ENCODE measurements around the gene LRRC52. TPM values are rescaled to one million over a fixed set of nuclear protein-coding genes. Genes with fewer than 3 reads are reported as not detected.

LRRC52 gene
- total RNA-seq, 2 donors from 2014 or later = not detected

- H3K4me1 Mint-ChIP-seq (ENCODE audit: low read depth) = no peaks in the 10 kb centered on the region
- H3K36me3 Mint-ChIP-seq (ENCODE audit: insufficient read depth in 2 of 2) = peaks cover 6 to 9% of the 10 kb centered on the region in 2 donors
- peaks cover 5 to 6% of the 10 kb centered on the region in 2 donors for H3K9me3 Mint-ChIP-seq
- H3K4me3 Mint-ChIP-seq = no peak overlapping the region
- ATAC-seq (replicated peaks in 1 of 2) (no peak), DNase-seq (no peak)
- peaks cover 50% of the 10 kb centered on the region for H3K27me3 Mint-ChIP-seq (ENCODE audit: low read depth)
- no peak overlapping the region for H3K27ac Mint-ChIP-seq
Measured at GRCh38 chr1:165524639-165525285, 19.0 kb upstream of the LRRC52 start.

- DNase-seq (no peak), ATAC-seq (replicated peaks in 1 of 2) (no peak)
- Mint-ChIP-seq H3K36me3 (ENCODE audit: insufficient read depth in 2 of 2) (peaks cover 4 to 6% of the 10 kb centered on the region in 2 donors), H3K9me3 (peaks cover 3 to 4% of the 10 kb centered on the region in 2 donors), H3K4me1 (ENCODE audit: low read depth) (no peaks in the 10 kb centered on the region), H3K27ac (no peak overlapping the region), H3K27me3 (ENCODE audit: low read depth) (peaks cover 50% of the 10 kb centered on the region), H3K4me3 (no peak overlapping the region)
Measured at GRCh38 chr1:165525708-165526107, 18.1 kb upstream of the LRRC52 start.

GRCh38 chr1:165527251-165528007, 16.4 kb upstream of the LRRC52 start:
- no peaks in the 10 kb centered on the region for H3K9me3 Mint-ChIP-seq
- H3K4me3 Mint-ChIP-seq = no peak overlapping the region
- H3K36me3 Mint-ChIP-seq (ENCODE audit: insufficient read depth in 2 of 2) = no peaks in the 10 kb centered on the region
- ATAC-seq (replicated peaks in 1 of 2) = no peak
- H3K27ac Mint-ChIP-seq = no peak overlapping the region
- H3K4me1 Mint-ChIP-seq (ENCODE audit: low read depth) = no peaks in the 10 kb centered on the region
- DNase-seq = no peak
- H3K27me3 Mint-ChIP-seq (ENCODE audit: low read depth) = peaks cover 46% of the 10 kb centered on the region

GRCh38 chr1:165531021-165531420, 12.8 kb upstream of the LRRC52 start:
- H3K9me3 Mint-ChIP-seq = no peaks in the 10 kb centered on the region
- DNase-seq (no peak), ATAC-seq (replicated peaks in 1 of 2) (no peak)
- H3K4me1 Mint-ChIP-seq (ENCODE audit: low read depth) = no peaks in the 10 kb centered on the region
- peaks cover 41% of the 10 kb centered on the region for H3K27me3 Mint-ChIP-seq (ENCODE audit: low read depth)
- no peak overlapping the region for H3K4me3 Mint-ChIP-seq
- no peak overlapping the region for H3K27ac Mint-ChIP-seq
- no peaks in the 10 kb centered on the region for H3K36me3 Mint-ChIP-seq (ENCODE audit: insufficient read depth in 2 of 2)

- Mint-ChIP-seq H3K27me3 (ENCODE audit: low read depth) (peaks cover 36% of the 10 kb centered on the region), H3K4me1 (ENCODE audit: low read depth) (no peaks in the 10 kb centered on the region), H3K4me3 (no peak overlapping the region), H3K36me3 (ENCODE audit: insufficient read depth in 2 of 2) (no peaks in the 10 kb centered on the region), H3K27ac (no peak overlapping the region), H3K9me3 (no peaks in the 10 kb centered on the region)
- ATAC-seq (replicated peaks in 1 of 2) (no peak), DNase-seq (no peak)
Measured at GRCh38 chr1:165532053-165532452, 11.7 kb upstream of the LRRC52 start.

- Mint-ChIP-seq H3K36me3 (ENCODE audit: insufficient read depth in 2 of 2) (no peaks in the 10 kb centered on the region), H3K9me3 (no peaks in the 10 kb centered on the region), H3K4me3 (no peak overlapping the region), H3K4me1 (ENCODE audit: low read depth) (no peaks in the 10 kb centered on the region), H3K27me3 (ENCODE audit: low read depth) (peaks cover 36% of the 10 kb centered on the region), H3K27ac (no peak overlapping the region)
- no peak for ATAC-seq (replicated peaks in 1 of 2)
- DNase-seq = no peak
Measured at GRCh38 chr1:165533254-165533653, 10.5 kb upstream of the LRRC52 start.

- DNase-seq (no peak), ATAC-seq (replicated peaks in 1 of 2) (peak in 1 of 2 donors; percentile 51)
- no peaks in the 10 kb centered on the region for H3K36me3 Mint-ChIP-seq (ENCODE audit: insufficient read depth in 2 of 2)
- H3K9me3 Mint-ChIP-seq = no peaks in the 10 kb centered on the region
- H3K4me1 Mint-ChIP-seq (ENCODE audit: low read depth) = no peaks in the 10 kb centered on the region
- peaks cover 55% of the 10 kb centered on the region for H3K27me3 Mint-ChIP-seq (ENCODE audit: low read depth)
- H3K4me3 Mint-ChIP-seq = no peak overlapping the region
- H3K27ac Mint-ChIP-seq = no peak overlapping the region
Measured at GRCh38 chr1:165536016-165536415, 7.8 kb upstream of the LRRC52 start.

- no peak for ATAC-seq (replicated peaks in 1 of 2)
- Mint-ChIP-seq H3K36me3 (ENCODE audit: insufficient read depth in 2 of 2) (no peaks in the 10 kb centered on the region), H3K4me3 (no peak overlapping the region)
Measured at GRCh38 chr1:165537356-165538109, 6.3 kb upstream of the LRRC52 start.

GRCh38 chr1:165539306-165539705, 4.5 kb upstream of the LRRC52 start:
- no peak for DNase-seq
- Mint-ChIP-seq H3K27me3 (ENCODE audit: low read depth) (peaks cover 52% of the 10 kb centered on the region), H3K9me3 (no peaks in the 10 kb centered on the region), H3K27ac (no peak overlapping the region), H3K4me1 (ENCODE audit: low read depth) (peaks cover 5% of the 10 kb centered on the region), H3K4me3 (no peak overlapping the region), H3K36me3 (ENCODE audit: insufficient read depth in 2 of 2) (no peaks in the 10 kb centered on the region)
- no peak for ATAC-seq (replicated peaks in 1 of 2)

More at GRCh38 chr1:165537356-165538109, 6.3 kb upstream of the LRRC52 start:
- Mint-ChIP-seq H3K27ac (no peak overlapping the region), H3K4me1 (ENCODE audit: low read depth) (no peaks in the 10 kb centered on the region), H3K9me3 (no peaks in the 10 kb centered on the region), H3K27me3 (ENCODE audit: low read depth) (peaks cover 49% of the 10 kb centered on the region)
- DNase-seq = no peak

GRCh38 chr1:165539908-165540307, 3.9 kb upstream of the LRRC52 start:
- ATAC-seq (replicated peaks in 1 of 2) (no peak), DNase-seq (no peak)
- peaks cover 58% of the 10 kb centered on the region for H3K27me3 Mint-ChIP-seq (ENCODE audit: low read depth)
- no peak overlapping the region for H3K27ac Mint-ChIP-seq
- no peak overlapping the region for H3K4me3 Mint-ChIP-seq
- no peaks in the 10 kb centered on the region for H3K36me3 Mint-ChIP-seq (ENCODE audit: insufficient read depth in 2 of 2)
- no peaks in the 10 kb centered on the region for H3K9me3 Mint-ChIP-seq
- peaks cover 5% of the 10 kb centered on the region for H3K4me1 Mint-ChIP-seq (ENCODE audit: low read depth)

GRCh38 chr1:165542015-165542631, 1.7 kb upstream of the LRRC52 start:
- H3K36me3 Mint-ChIP-seq (ENCODE audit: insufficient read depth in 2 of 2) = no peaks in the 10 kb centered on the region
- peaks cover 72% of the 10 kb centered on the region for H3K27me3 Mint-ChIP-seq (ENCODE audit: low read depth)
- no peaks in the 10 kb centered on the region for H3K9me3 Mint-ChIP-seq
- DNase-seq (no peak), ATAC-seq (replicated peaks in 1 of 2) (no peak)
- peaks cover 5% of the 10 kb centered on the region for H3K4me1 Mint-ChIP-seq (ENCODE audit: low read depth)
- H3K4me3 Mint-ChIP-seq = no peak overlapping the region
- no peak overlapping the region for H3K27ac Mint-ChIP-seq

- Mint-ChIP-seq H3K27ac (no peak overlapping the region), H3K4me1 (ENCODE audit: low read depth) (peaks cover 5% of the 10 kb centered on the region), H3K36me3 (ENCODE audit: insufficient read depth in 2 of 2) (no peaks in the 10 kb centered on the region), H3K27me3 (ENCODE audit: low read depth) (peaks cover 72% of the 10 kb centered on the region), H3K9me3 (no peaks in the 10 kb centered on the region), H3K4me3 (no peak overlapping the region)
- ATAC-seq (replicated peaks in 1 of 2) (no peak), DNase-seq (no peak)
Measured at GRCh38 chr1:165542647-165543046, 1.2 kb upstream of the LRRC52 start.

- Mint-ChIP-seq H3K27me3 (ENCODE audit: low read depth) (peaks cover 64% of the 10 kb centered on the region), H3K27ac (no peak overlapping the region), H3K4me3 (no peak overlapping the region), H3K36me3 (ENCODE audit: insufficient read depth in 2 of 2) (no peaks in the 10 kb centered on the region), H3K4me1 (ENCODE audit: low read depth) (peaks cover 5% of the 10 kb centered on the region), H3K9me3 (no peaks in the 10 kb centered on the region)
- ATAC-seq (replicated peaks in 1 of 2) (no peak), DNase-seq (no peak)
Measured at GRCh38 chr1:165544996-165545395, 1.2 kb downstream of the LRRC52 start.
